ENCODE results near the gene LRRC4C. TPM values are rescaled to one million over a fixed set of nuclear protein-coding genes. Genes with fewer than 3 reads are reported as not detected.

The LRRC4C gene
- total RNA-seq, 1 donor from 2014 or later, result 1.3 TPM

DNA sequence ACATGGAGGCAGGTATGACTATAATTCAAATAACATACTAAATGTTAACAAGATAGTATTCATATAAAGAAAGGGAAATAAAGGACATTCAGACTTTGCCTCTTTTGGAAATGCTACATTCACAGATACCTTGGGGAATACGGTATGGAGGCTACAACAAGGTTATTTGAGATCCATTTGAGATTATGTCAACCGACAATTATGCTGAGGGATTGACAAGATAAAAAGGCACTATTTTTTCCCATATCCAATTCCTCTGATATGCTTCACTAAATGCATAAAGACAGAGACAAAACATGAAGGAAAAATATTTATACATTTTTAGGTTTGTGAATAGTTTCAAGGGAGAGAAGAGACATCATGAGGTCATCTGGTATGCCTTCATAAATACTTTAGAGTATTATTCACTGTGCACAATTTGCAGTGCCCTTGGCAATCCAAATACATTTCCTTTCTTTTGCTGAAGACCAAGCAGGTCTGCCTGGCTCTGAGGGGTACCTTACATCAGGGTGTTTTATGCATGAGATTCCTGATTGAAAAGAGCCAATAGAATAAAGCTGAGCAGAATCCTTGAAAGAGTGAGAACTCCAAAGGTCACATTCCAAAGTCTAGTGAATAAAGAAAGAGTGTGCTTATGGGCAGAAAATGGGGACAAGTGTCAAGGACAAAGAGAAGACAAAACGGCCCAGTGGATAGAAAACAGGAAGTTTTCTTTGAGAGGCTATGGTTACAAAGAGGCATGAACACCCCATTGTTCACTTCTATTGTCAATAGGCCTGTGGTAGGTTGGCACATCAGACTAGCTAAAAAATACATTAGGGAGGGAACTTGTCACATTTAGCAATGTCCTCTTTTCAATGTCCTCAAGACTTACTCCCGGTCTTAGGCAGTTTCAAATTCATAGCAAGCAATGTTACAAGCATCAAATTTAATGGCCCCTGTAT, 455.8 kb downstream of the LRRC4C start:
- DNase-seq (ENCODE audit: low spot score, unreplicated experiment), result no peak
- TF ChIP-seq, protein P1, sequence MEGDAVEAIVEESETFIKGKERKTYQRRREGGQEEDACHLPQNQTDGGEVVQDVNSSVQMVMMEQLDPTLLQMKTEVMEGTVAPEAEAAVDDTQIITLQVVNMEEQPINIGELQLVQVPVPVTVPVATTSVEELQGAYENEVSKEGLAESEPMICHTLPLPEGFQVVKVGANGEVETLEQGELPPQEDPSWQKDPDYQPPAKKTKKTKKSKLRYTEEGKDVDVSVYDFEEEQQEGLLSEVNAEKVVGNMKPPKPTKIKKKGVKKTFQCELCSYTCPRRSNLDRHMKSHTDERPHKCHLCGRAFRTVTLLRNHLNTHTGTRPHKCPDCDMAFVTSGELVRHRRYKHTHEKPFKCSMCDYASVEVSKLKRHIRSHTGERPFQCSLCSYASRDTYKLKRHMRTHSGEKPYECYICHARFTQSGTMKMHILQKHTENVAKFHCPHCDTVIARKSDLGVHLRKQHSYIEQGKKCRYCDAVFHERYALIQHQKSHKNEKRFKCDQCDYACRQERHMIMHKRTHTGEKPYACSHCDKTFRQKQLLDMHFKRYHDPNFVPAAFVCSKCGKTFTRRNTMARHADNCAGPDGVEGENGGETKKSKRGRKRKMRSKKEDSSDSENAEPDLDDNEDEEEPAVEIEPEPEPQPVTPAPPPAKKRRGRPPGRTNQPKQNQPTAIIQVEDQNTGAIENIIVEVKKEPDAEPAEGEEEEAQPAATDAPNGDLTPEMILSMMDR (IDR thresholded peaks at IDR 0.05; ENCODE audit: unreplicated experiment), result no peak
- no peak overlapping the region for H3K27ac Mint-ChIP-seq
- peaks cover 4% of the 10 kb centered on the region for H3K4me1 Mint-ChIP-seq (ENCODE audit: low read depth)
- H3K36me3 Mint-ChIP-seq (ENCODE audit: insufficient read depth), result no peaks in the 10 kb centered on the region
- no peak overlapping the region for H3K4me3 Mint-ChIP-seq (ENCODE audit: low read depth)
- H3K27me3 Mint-ChIP-seq, result no peaks in the 10 kb centered on the region
- no peaks in the 10 kb centered on the region for H3K9me3 Mint-ChIP-seq (ENCODE audit: low read depth)

DNA sequence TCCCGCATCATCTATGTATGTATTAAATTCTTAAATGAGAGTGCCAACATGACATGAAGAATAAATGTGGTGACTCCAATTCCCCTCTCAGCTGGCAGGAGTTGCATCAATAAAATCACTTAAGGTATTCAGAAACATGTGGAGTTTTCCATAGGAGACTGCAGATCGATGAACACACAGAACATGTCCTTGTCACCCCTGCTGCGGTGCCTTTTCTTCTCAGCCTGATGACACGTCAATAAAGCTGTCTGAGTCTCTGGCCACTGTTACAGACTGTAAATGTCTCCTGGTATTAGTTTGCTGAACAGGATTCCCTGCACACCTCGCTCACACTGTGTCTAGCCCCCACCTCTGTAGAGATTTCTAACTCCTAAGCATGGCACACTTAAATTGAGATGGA, 460.5 kb downstream of the LRRC4C start:
- H3K36me3 Mint-ChIP-seq (ENCODE audit: insufficient read depth), result no peaks in the 10 kb centered on the region
- no peaks in the 10 kb centered on the region for H3K27me3 Mint-ChIP-seq
- no peak overlapping the region for H3K4me3 Mint-ChIP-seq (ENCODE audit: low read depth)
- TF ChIP-seq, protein P1 (IDR thresholded peaks at IDR 0.05; ENCODE audit: unreplicated experiment), result no peak
- H3K4me1 Mint-ChIP-seq (ENCODE audit: low read depth), result peaks cover 15% of the 10 kb centered on the region
- H3K9me3 Mint-ChIP-seq (ENCODE audit: low read depth), result no peaks in the 10 kb centered on the region
- DNase-seq (ENCODE audit: low spot score, unreplicated experiment), result no peak
- H3K27ac Mint-ChIP-seq, result no peak overlapping the region

DNA sequence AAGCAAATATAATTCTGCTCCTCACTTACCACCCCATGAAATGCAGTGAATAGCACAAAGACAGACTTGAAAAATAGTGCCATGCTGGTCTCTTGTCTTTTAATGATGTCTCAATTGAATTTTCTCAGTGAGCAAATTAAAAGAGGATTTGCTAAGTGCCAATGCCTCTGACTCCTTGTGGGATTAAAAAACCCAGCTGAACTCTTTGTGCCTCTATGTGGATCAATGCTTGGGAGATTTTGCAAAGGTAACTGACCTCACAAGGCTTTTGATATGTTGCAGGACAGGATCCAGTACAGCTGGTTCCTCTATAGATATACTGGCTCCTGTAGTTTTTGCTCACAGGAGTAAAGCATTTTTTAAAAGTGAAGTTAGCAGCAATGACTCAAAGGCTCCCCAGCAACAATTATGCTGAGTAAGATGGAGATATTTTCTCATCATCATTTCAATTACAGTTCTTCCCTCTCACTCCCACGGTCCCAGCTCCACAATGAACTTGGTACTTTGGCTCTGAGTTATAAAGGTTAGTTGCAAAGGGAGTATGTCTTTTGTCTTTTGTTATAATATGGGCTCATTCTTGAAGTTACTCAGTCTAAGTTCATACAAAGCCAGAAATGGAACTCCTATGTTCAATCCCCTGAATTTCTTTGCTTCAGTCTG, 471.5 kb downstream of the LRRC4C start:
- DNase-seq (ENCODE audit: low spot score, unreplicated experiment), result no peak
- Mint-ChIP-seq H3K27me3 (no peaks in the 10 kb centered on the region), H3K36me3 (ENCODE audit: insufficient read depth) (no peaks in the 10 kb centered on the region), H3K4me1 (ENCODE audit: low read depth) (no peaks in the 10 kb centered on the region), H3K9me3 (ENCODE audit: low read depth) (peaks cover 3% of the 10 kb centered on the region), H3K4me3 (ENCODE audit: low read depth) (no peak overlapping the region), H3K27ac (no peak overlapping the region)
- TF ChIP-seq, protein P1 (IDR thresholded peaks at IDR 0.05; ENCODE audit: unreplicated experiment), result no peak

DNA sequence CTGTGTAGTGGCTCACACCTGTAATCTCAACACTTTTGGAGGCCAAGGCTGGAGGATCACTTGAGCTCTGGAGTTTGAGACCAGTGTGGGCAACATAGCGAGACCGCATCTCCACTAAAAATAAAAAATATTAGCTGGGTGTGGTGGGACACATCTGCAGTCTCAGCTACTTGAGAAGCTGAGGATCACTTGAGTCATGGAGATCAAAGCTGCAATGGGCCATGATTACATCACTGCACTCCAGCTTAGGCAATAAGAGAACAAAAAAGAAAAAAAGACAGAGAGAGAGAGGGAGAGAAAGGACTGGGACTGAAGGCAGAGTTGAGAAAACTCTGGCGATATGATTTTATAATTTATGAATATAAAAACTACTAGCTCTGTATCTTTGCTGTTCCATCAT, 473.1 kb downstream of the LRRC4C start:
- no peaks in the 10 kb centered on the region for H3K36me3 Mint-ChIP-seq (ENCODE audit: insufficient read depth)
- H3K27me3 Mint-ChIP-seq, result no peaks in the 10 kb centered on the region
- no peak overlapping the region for H3K27ac Mint-ChIP-seq
- no peak for DNase-seq (ENCODE audit: low spot score, unreplicated experiment)
- H3K4me3 Mint-ChIP-seq (ENCODE audit: low read depth), result no peak overlapping the region
- H3K9me3 Mint-ChIP-seq (ENCODE audit: low read depth), result peaks cover 6% of the 10 kb centered on the region
- H3K4me1 Mint-ChIP-seq (ENCODE audit: low read depth), result no peaks in the 10 kb centered on the region
- TF ChIP-seq, protein P1 (IDR thresholded peaks at IDR 0.05; ENCODE audit: unreplicated experiment), result no peak

DNA sequence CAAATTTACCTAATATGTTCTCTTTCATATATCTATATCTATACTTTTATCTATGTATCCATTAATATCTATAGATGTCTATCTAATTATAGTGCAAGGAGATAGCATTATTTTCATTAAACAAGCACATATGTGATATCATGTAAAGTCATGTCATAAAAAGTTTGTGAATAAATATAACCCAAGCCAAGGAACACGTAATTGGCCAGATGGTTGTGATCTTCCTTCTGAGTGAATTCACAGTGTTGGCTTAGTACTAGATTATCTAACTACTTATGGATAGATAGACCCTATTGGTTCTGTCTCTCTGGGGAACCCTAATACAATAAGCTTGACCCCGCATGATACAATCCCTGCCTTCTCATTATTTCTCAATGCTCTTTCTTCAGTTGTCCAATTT, 484.4 kb downstream of the LRRC4C start:
- H3K27ac Mint-ChIP-seq, result no peak overlapping the region
- TF ChIP-seq, protein P1 (IDR thresholded peaks at IDR 0.05; ENCODE audit: unreplicated experiment), result no peak

More for the DNA sequence above, 484.4 kb downstream of the LRRC4C start:
- no peaks in the 10 kb centered on the region for H3K4me1 Mint-ChIP-seq (ENCODE audit: low read depth)
- no peaks in the 10 kb centered on the region for H3K36me3 Mint-ChIP-seq (ENCODE audit: insufficient read depth)
- H3K9me3 Mint-ChIP-seq (ENCODE audit: low read depth), result peaks cover 10% of the 10 kb centered on the region
- H3K4me3 Mint-ChIP-seq (ENCODE audit: low read depth), result no peak overlapping the region
- DNase-seq (ENCODE audit: low spot score, unreplicated experiment), result no peak
- H3K27me3 Mint-ChIP-seq, result no peaks in the 10 kb centered on the region

All from progenitor cell of endocrine pancreas (in vitro differentiated cells).